Stimulated activated CD8-positive, alpha-beta memory T cell treated with anti-CD3 and anti-CD28 coated beads, Interleukin-7, amount 100 ng/mL, for 4 hours (primary cell): ENCODE results near the gene CALCOCO1.
"Not testable (repeated sequence)": the region's sequence is repeated elsewhere in the genome, so short reads cannot be mapped to it uniquely, and the experiment has no call there.

Source experiments
- DNase-seq, 2 donors: peaks; one replicate each; pipeline ENCODE4 v3.0.0-alpha.2; 2020; ENCODE audit warnings: low read depth in 2 of 2

Gene CALCOCO1

DNA sequence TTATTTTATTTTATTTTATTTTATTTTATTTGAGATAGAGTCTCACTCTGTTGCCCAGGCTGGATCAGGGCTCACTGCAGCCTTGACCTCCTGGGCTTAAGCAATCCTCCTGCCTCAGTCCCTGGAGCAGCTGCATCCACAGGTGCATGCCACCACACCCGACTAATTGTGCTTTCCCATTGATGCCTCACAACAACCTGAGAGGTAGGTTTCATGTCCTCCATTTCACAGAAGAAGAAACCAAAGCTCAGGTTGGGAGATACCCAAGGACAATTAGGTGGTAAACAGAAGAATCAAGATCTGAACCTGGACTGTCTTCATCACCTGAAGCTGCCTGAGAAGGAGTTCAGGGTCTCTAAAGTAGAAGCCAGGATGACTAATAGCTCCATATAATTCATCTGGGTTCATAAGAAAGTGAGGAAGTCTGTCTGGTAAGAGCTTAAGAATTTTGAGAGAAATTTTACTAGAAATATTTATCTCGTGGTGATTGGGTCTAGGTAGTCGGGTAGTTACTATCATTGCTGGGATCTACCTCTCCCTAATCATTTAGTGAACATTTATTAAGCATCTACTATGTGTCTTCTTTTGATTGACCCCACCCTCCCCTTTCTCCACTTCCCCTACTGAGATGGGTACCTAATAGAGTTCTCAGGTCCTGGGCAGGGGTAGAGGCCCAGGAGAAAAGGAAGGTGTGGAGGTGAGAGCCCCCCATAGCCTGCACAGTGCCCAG, 28.1 kb downstream of the CALCOCO1 start:
- no peak for DNase-seq

GRCh38 chr12:53696655-53697331, 30.5 kb downstream of the CALCOCO1 start:
- no peak for DNase-seq

- DNase-seq = no peak
Measured at GRCh38 chr12:53696285-53696654, 31.0 kb downstream of the CALCOCO1 start.

DNA sequence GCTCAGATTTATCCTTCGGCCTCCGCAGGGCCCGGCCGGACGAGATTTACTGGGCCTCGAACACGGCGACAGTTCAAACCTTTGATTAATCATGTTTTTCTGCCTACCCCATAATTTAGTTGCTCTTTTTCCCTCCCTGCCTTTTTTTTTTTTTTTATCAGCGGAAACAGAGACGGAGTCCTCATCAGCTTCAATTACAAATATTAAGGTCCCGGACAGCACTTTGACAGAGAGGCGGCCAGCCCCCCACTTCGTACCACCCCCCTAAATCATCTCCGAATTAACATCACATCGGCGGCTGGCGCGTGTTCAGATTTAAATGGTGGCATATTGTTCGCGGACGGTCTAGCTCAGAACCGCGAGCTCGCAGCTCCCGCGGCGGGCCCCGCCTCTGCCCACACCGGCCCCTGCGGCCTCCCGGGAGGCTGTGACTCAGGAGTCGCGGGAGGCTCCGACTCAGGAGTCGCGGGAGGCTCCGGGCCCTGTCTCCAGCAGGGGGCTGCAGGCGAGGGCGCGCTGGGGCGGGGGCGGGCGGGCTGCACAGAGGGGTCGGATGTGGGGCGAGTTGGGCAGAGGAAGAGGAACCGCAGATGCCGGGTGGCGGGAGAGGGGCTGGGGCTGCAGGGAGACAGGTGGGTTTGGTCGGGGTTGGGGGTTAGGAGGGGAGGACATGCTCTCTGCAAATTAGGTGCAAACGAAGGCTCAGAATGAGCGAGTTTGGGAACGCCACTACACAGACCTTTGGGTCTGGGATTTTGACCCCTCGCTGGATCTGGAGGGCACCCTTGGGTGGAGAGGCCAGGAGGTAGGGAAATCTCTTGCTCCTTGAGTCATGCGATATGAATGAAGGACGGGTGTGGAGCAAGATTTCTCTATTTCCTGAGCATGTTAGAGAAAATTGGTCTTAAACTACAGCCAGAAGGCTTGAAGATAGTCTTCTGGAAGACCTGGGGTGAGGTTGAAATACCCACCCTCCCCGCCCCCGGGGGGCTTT, 31.8 kb downstream of the CALCOCO1 start:
- peak in 1 of 2 donors; percentile 19 for DNase-seq

GRCh38 chr12:53694756-53695151, 32.5 kb downstream of the CALCOCO1 start:
- no peak for DNase-seq

- no peak for DNase-seq
Measured at GRCh38 chr12:53688134-53688533, 39.1 kb downstream of the CALCOCO1 start.

- DNase-seq = no peak
Measured at GRCh38 chr12:53686436-53686835, 40.8 kb downstream of the CALCOCO1 start.

DNA sequence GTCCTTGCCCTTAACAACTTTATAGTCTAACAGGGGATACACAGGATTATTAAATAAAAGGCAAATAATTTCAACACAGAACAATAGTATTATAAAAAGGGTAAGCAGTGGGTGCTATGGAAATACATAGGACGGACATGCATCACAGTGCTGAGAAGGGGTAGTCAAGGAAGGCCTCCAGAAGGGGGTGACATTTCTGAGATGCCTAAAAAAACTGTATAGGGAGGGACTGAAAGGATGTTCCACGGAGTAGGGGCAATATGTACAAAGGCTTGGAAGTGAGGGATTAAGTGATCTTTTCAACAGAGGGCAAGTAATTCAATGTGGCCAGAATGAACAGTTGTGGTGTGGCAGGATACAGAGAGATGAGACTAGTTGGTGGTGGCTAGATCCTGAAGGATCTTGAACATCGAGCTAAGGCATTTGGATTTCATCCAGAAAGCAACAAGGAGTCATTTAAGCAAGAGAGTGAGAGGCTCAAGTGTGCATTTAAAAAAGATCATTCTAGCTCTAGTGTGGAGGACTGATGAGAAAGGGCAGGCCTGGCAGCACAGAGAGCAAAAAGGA, 42.5 kb downstream of the CALCOCO1 start:
- DNase-seq = no peak

- DNase-seq = no peak
Measured at GRCh38 chr12:53683983-53684382, 43.3 kb downstream of the CALCOCO1 start.

- DNase-seq = no peak
Measured at GRCh38 chr12:53683494-53683893, 43.8 kb downstream of the CALCOCO1 start.

GRCh38 chr12:53680061-53680460, 47.2 kb downstream of the CALCOCO1 start:
- not testable (repeated sequence) for DNase-seq

GRCh38 chr12:53677800-53678148, 49.5 kb downstream of the CALCOCO1 start:
- no peak for DNase-seq

GRCh38 chr12:53677016-53677799, 50.0 kb downstream of the CALCOCO1 start:
- no peak for DNase-seq

DNA sequence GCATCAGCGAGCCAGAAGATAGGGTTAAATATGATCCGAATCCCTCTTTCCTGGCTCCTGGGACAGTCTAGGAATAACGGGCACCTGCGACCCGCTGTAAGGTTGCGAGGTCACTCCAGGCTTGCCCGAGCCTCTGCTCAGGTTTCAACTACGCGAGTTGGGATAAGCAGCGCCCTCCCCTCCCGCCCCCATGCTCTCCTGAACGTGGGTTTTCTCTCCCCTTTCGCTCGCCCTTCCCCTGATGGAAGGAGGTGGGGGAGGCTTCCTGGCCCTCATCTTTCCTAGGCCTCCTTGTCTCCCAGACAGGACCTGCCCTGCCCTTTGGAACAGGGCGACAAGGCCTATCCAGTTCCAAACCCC, 50.6 kb downstream of the CALCOCO1 start:
- DNase-seq = no peak

DNA sequence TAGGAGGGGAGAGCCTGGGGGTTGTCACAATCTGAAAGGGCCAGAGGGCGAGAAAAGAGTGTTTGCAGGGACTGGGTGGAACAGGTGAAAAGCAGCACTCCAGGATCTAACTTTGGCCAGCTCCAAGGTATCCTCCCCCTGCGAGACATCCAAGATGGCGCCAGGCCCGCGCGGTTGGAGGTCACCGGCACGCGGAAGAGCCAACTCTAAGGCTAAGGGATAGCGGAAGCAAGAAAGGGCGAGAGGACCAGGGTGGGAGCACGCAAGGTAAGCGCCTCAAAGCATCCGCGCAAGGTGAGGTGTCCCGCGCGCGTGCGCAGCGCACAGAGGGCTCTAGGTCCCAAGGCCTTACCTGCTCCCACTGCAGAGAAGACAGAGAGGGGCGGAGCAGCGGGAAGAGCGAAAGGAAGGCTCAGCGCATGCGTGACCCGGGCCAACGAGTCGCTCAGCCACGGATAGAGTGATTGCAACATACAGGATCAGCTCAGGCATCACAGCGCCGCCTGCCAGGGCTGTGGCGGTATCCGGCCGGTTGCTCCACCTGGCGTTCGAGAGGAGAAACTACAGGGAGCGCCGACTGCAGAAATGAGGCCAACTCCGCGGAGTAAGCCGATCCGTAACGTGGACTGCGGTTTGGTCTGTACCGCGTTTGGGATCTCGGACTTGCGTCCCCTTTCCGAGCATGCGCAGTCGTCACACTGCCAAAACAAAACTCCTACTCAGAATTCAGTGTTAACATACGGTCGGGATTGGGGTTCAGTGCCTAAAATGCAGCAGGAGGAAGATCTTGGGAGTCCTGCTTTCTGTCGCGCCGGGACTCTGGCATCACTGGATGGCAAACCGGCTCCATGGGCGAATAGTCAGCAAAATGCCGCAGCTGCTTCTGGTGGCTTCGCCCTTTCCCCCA, 51.3 kb downstream of the CALCOCO1 start, which contains the start of gene ATP5MC2:
Gene ATP5MC2, minus strand, starts transcription at position 383 of the 907 bp plus-strand sequence. CDS start 3,469 bp downstream, outside the sequence.
- peak; percentile 96 for DNase-seq

DNA sequence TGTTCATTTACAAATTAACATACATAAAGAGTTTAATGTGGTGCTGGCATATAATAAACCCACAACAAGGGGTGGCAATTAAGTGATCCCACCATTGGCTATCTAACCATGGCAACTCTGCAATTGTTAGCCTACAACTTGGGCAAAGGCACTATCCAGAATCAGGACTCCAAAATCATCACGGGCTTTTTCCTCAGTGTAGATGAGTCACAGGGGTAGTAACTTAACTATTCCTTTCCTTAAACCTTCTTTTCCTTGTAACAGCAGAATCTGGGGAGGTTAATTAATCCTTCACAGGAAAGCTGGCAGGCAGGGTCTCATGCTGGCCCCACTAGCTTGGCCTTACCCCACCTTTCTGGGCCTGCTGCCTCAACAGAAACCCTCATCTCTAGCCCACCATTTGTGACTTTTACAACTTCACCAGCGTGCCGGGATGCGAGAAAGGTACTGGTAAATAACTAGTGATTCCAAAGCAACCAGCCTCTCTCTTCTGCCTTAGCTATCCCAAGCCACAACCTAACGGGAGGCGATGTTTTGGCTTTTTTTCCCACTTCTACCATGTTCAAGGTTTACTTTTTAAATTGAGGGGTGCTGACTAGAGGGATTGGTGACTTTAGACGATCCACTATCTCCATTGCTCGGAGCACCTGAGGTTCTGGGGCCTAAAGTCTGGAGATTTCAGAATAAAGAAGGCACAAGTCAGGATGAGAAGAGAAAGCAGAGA, 52.1 kb downstream of the CALCOCO1 start:
- DNase-seq = no peak

- no peak for DNase-seq
Measured at GRCh38 chr12:53670971-53671370, 56.3 kb downstream of the CALCOCO1 start.

DNA sequence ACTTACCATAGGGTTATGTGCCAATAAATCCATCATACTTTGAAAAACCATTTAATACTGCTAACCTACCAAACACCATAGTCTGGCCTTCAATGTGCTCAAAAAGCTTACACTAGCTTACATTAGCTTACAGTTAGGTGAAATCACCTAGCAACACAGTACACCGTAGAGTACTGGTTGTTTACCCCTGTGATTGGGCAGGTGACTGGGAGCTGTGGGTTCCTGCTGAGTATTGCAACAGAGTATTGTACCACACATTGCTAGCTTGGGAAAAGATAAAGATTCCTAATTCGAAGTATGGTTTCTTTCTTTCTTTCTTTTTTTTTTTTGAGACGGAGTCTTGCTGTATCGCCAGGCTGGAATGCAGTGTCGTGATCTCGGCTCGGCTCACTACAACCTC, 56.9 kb downstream of the CALCOCO1 start:
- no peak for DNase-seq

DNA sequence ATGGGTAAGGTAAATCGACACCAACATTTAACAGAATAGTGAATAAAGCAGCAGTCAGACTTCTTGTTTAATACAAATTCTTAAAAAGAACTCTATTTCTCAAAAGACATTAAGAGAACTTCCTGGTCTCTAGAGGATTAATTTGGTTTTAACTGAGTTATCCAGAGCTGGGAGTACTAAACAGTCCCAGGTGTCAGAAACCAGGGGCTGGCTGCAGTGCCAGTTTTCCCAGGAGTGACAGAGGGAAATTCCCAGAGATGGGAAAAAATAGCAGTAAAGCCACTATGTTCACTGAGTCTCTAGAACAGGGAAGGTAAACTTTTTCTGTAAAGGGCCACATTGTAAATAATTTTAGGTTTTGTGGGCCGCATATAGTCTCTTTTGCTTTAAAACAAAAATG, 60.2 kb downstream of the CALCOCO1 start:
- DNase-seq = no peak
